ENCODE data around the gene ANO4.

The ANO4 gene

DNA sequence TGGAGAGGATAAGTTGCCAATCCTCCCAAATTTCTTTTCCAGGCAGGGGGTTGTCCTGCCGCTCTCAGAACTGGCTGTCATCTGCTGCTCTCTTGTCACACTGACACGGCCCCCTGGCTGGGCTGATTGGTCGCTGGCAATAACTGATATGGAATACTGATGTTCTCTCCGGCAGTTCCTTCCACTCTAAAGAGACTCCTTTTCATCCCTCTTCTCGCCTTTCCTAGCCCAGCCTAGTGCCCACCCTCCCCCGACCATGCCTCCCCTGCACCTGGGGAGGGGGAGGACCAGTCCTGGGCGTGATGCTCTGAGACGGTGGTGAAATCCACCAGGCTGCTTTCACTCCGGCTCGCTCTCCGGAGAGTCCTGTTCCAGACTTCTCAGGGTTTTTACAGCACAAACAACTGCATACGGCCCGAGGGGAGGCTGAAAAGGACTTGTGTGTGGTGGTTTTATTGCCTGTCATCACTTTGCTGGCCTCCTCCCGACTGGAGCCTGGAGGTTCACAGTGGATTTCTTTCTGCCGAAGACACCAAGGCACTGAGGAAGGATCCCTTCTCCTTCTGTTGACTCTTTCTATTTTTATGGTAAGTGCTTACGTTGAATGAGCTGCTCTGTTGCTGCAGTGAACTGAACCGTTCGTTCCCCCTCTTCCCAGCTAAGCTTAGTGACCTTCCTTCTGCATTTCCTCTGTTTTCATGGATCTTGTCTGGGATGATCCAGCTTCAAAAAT lies at the start of gene ANO4:
TSS of gene ANO4 (plus strand) at position 336 of the 733 bp plus-strand sequence. CDS start 107,010 bp downstream, outside the sequence.
- no peak for DNase-seq (ENCODE audit: low spot score)

DNA sequence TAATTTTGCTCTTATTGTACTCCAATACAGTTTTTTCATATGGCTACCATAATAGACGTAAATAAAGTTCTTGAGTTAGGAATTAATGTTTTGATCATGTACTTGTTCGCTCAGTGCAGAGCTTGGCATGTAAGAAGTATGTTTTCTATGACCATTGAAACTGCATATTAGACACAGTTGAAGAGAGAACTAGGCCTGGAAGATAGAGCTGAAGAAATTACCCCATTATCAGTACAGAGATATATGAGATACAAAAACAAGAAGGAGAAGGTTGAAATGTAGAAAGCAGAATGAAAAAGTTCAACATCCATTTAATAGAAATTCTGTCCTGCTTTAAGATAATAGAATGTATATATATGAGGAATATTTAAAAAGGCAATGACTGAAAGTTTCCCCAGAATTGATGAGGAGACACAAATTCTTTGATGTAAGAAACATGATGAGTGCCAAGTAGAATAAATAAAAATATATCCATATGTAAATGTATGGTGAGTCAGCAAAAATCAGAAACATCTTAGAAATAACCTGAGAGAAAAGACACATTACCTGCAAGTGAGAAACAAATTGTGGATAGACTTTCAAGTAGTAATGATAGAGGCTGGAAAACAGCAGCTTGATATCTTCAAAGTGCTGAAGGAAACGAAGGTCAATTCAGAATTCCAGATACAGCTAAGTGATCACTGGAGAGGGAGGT lies 49.1 kb upstream of the ANO4 start:
- no peak for DNase-seq (ENCODE audit: low spot score)

DNA sequence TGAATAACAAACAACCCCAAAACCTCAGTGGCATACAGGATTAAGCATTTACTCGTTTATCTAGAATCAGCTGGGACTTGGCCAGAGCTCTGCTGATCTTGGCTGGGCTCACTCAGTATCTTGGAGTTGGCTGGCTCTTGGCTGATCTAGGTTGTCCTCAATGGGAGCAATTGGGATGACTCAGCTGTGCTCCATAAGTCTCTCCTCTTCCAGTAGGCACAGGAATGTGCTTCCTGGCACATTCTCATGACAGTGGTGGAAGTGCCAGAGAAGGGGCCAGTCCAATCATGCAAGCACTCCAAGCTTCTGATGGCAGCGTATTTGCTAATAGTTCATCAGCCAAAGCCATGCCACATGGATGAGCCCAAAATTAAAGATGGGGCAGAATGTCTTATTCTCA lies 41.7 kb upstream of the ANO4 start:
- no peak for DNase-seq (ENCODE audit: low spot score)

DNA sequence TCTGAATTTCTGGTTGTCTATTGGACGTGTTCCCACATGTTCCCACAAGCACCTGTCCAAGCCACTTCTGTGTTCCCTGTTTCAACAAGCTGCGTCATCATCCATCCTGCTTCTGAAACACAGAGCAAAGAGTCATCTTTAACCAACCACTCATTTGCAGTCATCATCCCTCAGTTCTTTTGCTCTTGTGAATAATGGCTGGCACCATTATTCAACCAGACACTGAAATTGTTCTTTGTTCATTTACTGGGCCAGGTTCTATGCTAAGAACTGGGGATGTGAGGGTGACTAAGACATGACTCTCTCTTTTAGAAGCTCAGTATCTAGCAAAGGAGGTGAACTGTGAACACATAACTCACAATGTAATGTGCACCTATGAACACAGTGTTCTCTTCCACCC lies 40.7 kb upstream of the ANO4 start:
- DNase-seq (ENCODE audit: low spot score) = no peak

DNA sequence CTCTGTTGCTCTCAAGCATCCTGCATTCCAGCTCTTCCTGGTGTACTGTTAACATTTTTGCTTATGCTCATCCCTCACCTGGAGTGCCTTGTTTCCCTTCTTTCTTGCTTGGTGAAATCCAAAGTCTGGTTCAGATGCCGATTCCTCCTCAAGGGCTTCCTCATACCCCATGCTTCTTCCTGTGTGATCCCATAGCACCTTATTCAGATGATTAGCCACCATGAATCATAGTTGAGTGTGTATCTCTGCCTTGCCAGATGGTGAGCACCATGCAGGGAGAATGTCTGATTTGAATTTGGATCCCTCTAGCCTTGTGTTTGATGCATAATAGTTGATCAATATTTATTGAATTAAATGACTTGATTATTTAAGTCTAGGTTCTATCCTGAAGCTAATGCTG lies 39.4 kb upstream of the ANO4 start:
- DNase-seq (ENCODE audit: low spot score) = peak; percentile 51

DNA sequence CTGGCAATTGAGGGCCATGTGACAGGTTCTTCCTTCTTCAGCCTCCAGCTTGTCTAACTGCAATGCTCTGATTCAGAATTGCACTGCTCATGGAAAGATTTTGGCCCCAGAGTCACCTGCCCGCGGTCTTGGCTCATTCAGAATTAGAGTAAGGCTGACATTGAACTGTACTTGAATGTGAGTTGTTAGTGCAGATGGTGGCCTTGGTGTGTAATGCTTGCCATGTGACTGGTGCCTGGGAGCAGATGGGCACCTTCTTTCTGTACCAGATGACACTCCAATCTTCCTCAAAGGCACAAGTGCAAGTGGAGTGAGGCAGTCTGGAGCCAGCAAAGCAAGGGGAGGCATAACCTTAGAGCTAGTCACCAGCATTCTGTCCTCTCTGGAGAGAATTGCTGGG lies 36.5 kb upstream of the ANO4 start:
- no peak for DNase-seq (ENCODE audit: low spot score)

DNA sequence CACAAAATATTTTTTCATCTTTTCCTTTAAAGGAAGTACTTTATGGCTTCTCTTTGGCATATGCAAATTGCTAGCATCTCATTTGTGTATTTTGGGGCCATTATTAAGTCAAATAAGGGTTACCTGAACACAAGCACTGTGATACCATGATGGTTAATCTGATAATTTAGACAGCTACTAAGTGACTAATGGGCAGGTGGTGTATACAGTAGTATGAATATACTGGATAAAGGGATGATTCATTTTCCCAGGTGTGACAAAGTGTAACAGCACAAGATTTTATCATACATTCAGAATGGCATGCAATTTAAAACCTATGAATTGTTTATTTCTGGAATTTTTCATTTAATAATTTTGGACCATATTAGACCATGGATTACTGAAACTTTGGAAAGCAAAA lies 27.2 kb upstream of the ANO4 start:
- DNase-seq (ENCODE audit: low spot score) = no peak

DNA sequence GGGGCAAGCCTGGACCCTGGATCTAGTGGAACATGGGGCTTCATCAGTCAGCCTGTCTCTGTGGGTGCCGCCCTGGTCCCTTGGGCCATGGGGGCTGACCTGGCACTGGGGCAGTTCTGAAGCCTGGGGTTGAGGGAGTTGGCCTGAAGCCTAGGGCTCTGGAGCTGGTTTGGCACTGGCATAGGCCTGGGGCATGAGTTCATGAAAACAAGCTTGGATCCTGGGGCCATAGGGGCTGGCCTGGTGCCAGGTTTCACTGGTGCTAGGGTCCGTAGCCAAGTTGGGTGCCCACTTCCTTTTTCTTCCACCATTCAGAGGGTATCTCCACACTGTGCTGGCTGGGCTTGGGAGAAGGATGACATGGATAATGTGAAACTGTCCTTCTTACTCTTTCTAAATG lies 26.6 kb upstream of the ANO4 start:
- no peak for DNase-seq (ENCODE audit: low spot score)

DNA sequence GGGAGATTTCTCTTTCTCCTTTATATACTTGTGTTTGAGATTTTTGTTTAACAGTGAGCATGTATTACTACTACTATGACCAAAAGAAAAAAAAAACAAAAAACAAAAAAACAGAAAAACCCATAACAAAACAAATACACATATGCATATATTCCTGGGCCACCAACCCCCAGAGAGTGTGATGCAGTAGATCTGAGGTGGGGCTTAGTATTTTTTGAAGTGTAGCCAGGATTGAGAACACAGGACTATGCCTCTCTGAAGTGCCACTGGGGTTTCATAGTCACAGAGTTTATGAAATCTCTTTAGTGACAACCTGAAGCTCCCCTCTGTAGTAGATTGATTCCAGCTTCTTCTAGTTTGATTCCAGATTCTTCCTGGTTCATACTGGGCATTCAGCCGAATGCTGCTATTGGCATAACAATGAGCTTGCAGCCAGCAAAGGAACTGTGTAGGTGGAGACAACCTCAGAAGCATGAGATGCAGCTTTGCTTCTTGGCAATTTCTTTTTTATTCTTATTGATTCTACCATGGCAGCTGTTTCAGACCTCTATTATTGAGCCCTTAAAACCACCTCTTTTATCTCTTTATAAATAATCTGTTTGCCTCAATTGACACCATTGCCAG lies 15.5 kb upstream of the ANO4 start:
- no peak for DNase-seq (ENCODE audit: low spot score)

DNA sequence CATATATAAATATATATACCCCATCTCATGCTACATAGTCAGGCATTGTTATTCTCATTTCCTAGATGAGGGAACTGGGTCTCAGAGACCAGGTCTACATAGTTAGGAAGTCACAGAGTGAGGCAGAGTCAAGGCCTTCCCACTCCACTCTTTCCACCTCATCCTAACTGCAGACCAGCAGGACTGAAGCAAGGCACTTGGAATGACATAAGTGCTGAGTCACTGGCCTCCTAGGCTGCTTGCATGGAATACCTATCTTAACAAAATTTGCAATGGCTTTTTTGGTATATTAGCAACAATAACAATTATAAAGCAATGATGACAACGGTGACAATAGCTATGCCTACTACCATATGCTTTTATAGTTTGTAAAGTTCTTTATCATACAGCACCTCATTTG lies 5.4 kb upstream of the ANO4 start:
- DNase-seq (ENCODE audit: low spot score) = peak; percentile 31

DNA sequence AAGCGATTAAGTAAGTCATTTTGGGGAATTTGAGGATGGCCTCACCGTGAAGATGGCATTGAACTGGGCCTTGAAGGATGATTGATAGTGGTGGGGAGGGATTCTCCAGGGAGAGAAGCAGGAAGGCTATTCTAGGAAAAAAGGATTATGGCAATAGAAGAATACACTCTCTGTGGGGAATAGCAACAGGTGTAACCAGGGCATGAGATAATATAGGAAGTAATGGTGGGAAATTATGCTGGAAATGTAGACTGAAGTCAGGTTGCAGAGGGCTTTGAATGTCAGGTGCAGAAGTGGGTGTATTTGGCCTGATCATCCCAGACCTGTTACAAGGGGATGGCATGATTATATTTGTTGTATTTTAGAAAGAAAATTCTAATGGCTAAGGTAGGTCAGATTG lies 4.6 kb upstream of the ANO4 start:
- DNase-seq (ENCODE audit: low spot score) = no peak

DNA sequence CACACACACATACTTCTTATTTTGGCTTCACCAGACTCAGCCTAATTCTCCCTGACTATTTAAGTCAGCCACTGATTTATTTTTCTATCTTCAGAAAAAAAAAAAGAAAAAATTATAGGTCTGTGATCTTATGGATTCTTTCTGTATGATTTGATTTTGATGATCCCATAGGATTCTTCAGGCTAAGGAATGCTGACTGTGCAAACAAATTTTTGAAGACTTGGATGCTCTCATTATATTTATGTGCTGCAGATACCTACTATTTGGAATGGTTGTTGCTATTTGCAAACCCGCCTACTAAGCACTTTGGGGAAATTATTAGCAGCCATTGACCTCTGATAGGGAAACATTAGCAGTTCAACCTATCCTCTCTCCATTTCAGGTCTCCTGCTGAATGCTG lies 4.0 kb upstream of the ANO4 start:
- DNase-seq (ENCODE audit: low spot score) = no peak

DNA sequence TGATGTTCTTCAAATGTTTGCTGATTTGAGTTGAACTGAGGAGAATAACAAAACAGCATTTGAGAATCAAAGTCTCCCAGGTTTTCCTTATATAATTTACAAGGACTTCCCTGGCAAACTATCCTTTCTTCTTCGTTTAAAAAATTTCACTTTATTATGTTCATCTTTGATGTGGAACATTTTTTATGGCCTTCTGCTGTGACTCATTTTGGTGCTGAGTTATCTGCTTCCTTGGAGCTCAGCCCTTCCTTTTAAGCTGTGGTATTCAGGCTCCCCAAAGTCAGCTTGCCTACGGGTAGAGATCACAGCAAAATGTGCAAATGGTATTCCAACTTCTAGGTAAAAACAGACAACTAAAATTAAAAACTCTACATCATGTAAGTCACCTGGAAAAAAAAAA lies 1.4 kb upstream of the ANO4 start:
- peak; percentile 28 for DNase-seq (ENCODE audit: low spot score)

DNA sequence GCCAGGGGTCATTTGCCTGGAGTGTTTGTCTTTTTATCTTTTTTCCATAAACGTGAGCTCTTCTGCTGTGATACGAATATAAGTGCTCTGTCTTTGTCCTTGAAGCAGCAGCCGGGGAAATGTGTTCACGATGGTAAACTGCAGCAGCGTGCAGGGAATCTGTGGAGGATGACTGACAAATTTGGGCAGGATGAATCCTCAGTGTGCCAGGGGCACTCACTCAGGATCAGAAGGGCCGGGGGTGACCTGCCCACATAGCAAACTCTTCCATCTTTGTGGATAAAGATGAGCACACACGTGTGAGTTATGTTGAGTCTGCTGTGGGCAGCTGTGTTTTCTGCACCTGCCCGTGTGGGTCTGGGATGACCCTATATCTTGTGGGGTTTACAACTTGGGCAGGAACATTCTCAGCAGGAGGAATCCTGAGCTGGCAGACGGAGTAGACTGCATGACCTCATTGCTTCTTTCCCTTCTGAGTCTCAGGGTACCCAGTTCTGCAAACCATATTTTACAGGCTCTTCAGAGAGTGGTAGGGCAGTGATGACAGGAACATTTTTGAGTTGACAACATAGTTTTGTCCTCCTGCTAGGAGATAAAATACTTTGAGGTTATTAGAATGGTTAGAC lies 711 bp downstream of the ANO4 start:
- DNase-seq (ENCODE audit: low spot score) = no peak

DNA sequence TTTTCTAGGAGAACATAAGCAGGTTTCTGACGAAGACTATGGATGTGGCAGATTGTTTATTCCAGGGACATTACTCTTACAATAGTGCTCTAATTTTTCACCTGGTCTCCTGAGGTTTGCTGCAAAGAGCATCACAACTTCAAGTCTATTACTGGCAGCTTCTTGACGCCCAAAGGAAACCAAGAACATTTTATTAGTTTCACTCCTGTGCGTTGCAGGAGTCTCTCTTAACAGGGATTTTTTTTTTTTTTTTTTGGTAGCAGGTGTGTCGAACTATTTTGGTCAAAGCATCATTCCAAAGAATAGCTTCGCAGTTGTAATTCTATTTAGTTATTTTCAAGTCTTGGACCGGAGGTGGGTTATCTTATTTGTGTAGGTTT lies 1.2 kb downstream of the ANO4 start:
- no peak for DNase-seq (ENCODE audit: low spot score)

DNA sequence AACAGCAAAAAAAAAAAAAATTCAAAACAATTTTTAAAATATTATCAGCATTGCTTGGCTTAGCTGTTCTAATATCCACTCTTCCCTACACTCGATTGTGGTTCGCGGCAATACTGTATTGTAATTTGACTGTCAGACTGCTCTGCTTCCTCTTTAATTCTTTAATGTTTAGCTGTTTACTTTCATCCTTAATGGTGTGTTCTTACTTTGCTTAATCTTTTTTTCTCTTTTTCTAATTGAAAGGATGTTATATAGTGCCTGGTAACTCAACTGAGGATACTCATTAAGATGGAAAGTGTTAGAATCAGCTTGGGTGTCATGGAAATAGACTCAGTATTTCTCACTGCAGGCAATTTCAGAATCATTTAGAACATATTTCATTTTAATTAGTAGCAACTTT lies 2.0 kb downstream of the ANO4 start:
- DNase-seq (ENCODE audit: low spot score) = no peak

DNA sequence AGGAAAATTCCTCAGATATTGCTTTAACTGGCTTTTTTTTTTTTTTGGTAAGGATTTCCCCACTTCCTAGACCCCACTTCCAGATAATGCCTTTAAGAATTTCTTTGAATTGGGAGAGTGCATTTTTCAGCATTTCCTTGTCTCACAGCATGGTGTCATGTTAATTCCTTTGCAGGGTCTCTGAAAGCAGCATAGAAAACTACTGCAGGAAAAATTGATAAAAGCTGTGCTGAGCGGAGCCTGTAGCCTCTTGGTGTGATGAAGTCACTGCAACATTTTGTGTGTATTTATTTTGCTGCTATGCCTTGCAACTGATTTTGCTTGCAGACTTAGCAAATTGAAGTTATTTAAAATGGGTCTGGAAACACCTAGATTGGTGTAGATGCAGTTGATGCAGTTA lies 2.7 kb downstream of the ANO4 start:
- DNase-seq (ENCODE audit: low spot score) = no peak

DNA sequence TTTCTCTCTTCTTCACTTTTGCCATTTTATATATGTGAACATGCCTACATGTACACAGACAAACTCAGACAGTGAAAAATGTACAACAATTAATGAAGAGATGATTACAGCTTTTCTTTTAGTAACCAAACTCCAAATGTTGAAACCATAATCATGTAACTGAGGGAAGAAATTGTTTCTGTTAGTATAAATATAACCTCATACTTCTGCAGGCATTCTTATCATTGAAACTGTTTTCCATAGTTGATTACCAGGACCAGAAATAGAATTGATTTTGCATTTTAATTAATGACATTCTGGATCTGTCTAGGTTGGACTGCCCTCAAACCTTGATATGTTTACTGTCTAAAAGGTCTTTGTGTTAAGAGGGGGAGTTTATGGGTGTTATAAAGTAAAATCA lies 3.2 kb downstream of the ANO4 start:
- DNase-seq (ENCODE audit: low spot score) = no peak

DNA sequence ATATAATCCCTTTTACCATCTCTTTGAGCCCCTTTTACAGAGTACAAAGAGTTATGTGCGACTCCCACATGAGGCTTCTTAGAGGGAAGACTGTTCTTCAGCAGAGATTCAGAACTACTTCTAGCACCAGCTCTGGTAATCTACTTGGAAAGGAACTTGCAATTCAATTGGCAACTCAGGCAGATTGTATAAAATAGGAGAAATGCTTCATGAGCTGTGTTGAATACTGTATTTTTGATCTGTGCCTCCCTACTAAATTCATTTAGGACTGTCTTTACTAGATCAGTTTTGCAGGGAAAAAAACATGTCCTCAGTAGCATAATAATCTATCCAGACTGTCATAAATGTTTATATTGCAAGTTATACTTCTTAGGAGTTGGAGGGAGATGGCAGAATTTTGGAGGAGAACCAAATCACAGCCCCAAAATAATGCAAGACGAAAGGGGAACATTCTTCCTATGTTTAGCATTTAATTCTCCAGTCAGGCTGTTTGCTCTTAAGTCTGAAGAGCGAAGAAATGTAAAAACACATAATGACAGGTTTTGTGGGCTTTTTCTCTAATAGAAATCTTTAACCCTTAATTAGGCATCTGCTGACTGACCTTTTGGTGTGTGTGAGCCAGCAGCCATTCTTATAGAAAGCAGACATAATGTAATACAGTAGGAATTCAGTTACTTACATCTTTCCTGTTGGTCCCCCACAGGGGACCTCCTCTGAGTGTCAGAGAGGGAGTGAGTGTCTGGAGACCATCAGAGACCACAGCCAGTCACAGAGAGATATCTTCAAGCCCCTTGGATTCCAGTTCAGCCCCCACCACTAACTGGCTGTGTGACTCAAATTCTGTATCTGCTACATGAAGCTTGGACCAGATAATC lies 3.9 kb downstream of the ANO4 start:
- DNase-seq (ENCODE audit: low spot score) = no peak

DNA sequence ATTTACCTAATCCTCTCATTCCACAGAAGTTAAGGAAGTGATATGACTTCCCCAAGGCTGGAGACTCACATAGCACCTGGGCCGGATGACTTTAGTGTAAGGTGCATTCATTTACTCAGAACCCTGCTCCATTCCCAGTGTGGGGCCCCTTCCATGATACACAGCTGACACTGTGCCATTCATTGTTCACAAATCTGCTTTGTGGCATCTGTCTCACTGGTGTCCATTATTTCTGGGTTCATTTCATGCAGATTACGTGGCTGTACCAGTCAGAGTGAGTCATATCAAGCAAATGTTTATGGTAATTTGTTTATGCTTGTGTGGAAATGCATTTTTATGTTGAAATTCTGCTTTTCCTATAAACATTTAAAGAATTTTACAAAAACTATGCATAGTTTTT lies 5.2 kb downstream of the ANO4 start:
- peak; percentile 66 for DNase-seq (ENCODE audit: low spot score)

DNA sequence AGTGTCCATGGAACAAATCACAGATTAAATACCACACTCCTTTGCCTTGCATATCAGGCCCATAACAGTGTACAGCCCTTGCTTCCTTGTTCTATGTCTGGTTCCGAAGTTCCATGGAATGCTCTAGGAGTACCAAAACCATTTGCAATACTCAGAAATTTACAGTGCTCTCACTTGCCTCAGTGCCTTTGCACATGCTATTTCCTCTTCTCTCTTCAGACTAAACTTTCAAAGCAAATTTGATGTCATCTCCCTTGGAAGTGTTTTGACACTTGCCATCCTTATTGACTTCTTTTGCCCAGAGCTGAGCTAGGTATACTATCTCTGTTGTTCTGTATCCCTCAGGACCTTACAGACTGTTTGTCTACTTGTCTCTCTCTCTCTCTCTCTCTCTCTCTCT lies 6.1 kb downstream of the ANO4 start:
- DNase-seq (ENCODE audit: low spot score) = no peak

DNA sequence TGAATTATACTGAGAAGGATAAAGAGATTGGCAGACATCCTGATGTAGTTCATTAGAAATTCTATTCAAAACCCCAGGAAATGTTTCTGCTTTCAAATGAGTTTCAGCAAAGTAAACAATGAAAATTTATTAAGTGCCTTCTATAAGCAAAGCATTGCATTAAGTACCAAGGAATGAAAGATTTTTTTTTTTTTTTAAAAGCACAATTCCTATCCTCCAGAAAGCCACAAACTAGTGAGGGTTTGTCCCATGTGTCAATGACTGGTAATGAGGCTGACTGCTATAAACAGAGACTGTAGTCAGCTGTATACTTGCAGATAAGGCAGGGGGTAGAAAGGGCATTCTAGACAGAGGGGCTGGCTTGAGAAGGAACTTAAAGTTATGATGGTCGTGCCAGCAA lies 6.7 kb downstream of the ANO4 start:
- no peak for DNase-seq (ENCODE audit: low spot score)
